Measurements from ENCODE around the gene HEPN1. TPM values are rescaled to one million over a fixed set of nuclear protein-coding genes. Genes with fewer than 3 reads are reported as not detected.

Gene HEPN1
- polyA plus RNA-seq, 1 donor from 2014 or later: not detected

- no peak overlapping the region for H2AFZ ChIP-seq (ENCODE audit: low read depth, low read length)
- no peak overlapping the region for H3K4me3 ChIP-seq (ENCODE audit: low read length)
- H3F3A ChIP-seq (ENCODE audit: insufficient read depth, low read length, poor library complexity, severe bottlenecking): no peaks in the 10 kb centered on the region
- no peaks in the 10 kb centered on the region for H3K79me2 ChIP-seq (replicated peaks; ENCODE audit: insufficient read depth, low read length)
- no peaks in the 10 kb centered on the region for H3K27me3 ChIP-seq (ENCODE audit: insufficient read depth, low read depth, low read length)
- no peaks in the 10 kb centered on the region for H3K36me3 ChIP-seq (ENCODE audit: insufficient read depth, low read length)
- H3K27ac ChIP-seq (ENCODE audit: low read length): no peak overlapping the region
- no peak overlapping the region for H3K9ac ChIP-seq (ENCODE audit: low read length)
- H4K20me1 ChIP-seq (ENCODE audit: insufficient read depth): no peaks in the 10 kb centered on the region
- H3K9me2 ChIP-seq (ENCODE audit: insufficient read depth, low read length): no peaks in the 10 kb centered on the region
- H3K9me3 ChIP-seq (ENCODE audit: low read length): no peaks in the 10 kb centered on the region
- H3K4me2 ChIP-seq (ENCODE audit: low read length): no peak overlapping the region
- TF ChIP-seq TAF1 (IDR thresholded peaks at IDR 0.05; ENCODE audit: low read depth) (no peak), CTCF (IDR thresholded peaks at IDR 0.05; ENCODE audit: poor library complexity, severe bottlenecking) (no peak), RAD21 (conservative IDR thresholded peaks at IDR 0.05) (no peak), POLR2AphosphoS5 (IDR thresholded peaks at IDR 0.05) (no peak), SMC3 (conservative IDR thresholded peaks at IDR 0.05; ENCODE audit: poor library complexity) (no peak), MXI1 (conservative IDR thresholded peaks at IDR 0.05; ENCODE audit: poor library complexity, severe bottlenecking) (no peak), EP300 (conservative IDR thresholded peaks at IDR 0.05; ENCODE audit: poor library complexity, severe bottlenecking) (no peak), REST (IDR thresholded peaks at IDR 0.05; ENCODE audit: borderline replicate concordance) (no peak), EZH2 (IDR thresholded peaks at IDR 0.05; ENCODE audit: borderline replicate concordance, insufficient read depth, low read length, poor library complexity, severe bottlenecking) (no peak)
Measured at GRCh38 chr11:124937336-124937935, 18.4 kb downstream of the HEPN1 start.

GRCh38 chr11:124938206-124938765 lies 19.2 kb downstream of the HEPN1 start:
- Histone ChIP-seq H3K79me2 (replicated peaks; ENCODE audit: insufficient read depth, low read length) (no peaks in the 10 kb centered on the region), H2AFZ (ENCODE audit: low read depth, low read length) (no peak overlapping the region), H4K20me1 (ENCODE audit: insufficient read depth) (no peaks in the 10 kb centered on the region), H3K9me3 (ENCODE audit: low read length) (no peaks in the 10 kb centered on the region), H3F3A (ENCODE audit: insufficient read depth, low read length, poor library complexity, severe bottlenecking) (no peaks in the 10 kb centered on the region), H3K9ac (ENCODE audit: low read length) (no peak overlapping the region), H3K27ac (ENCODE audit: low read length) (no peak overlapping the region), H3K4me3 (ENCODE audit: low read length) (no peak overlapping the region), H3K9me2 (ENCODE audit: insufficient read depth, low read length) (no peaks in the 10 kb centered on the region), H3K4me2 (ENCODE audit: low read length) (no peak overlapping the region), H3K27me3 (ENCODE audit: insufficient read depth, low read depth, low read length) (no peaks in the 10 kb centered on the region), H3K36me3 (ENCODE audit: insufficient read depth, low read length) (no peaks in the 10 kb centered on the region)
- TF ChIP-seq EZH2 (IDR thresholded peaks at IDR 0.05; ENCODE audit: borderline replicate concordance, insufficient read depth, low read length, poor library complexity, severe bottlenecking): no peak
- no peak for TF ChIP-seq MXI1 (conservative IDR thresholded peaks at IDR 0.05; ENCODE audit: poor library complexity, severe bottlenecking)
- TF ChIP-seq TAF1 (IDR thresholded peaks at IDR 0.05; ENCODE audit: low read depth): no peak
- TF ChIP-seq RAD21 (conservative IDR thresholded peaks at IDR 0.05): no peak
- TF ChIP-seq POLR2AphosphoS5 (IDR thresholded peaks at IDR 0.05): no peak
- no peak for TF ChIP-seq EP300 (conservative IDR thresholded peaks at IDR 0.05; ENCODE audit: poor library complexity, severe bottlenecking)
- no peak for TF ChIP-seq SMC3 (conservative IDR thresholded peaks at IDR 0.05; ENCODE audit: poor library complexity)
- TF ChIP-seq REST (IDR thresholded peaks at IDR 0.05; ENCODE audit: borderline replicate concordance): no peak
- no peak for TF ChIP-seq CTCF (IDR thresholded peaks at IDR 0.05; ENCODE audit: poor library complexity, severe bottlenecking)
